HL-60 (cell line): ENCODE results near the gene NPW.

Experiments used
- CTCF ChIP-seq: IDR thresholded peaks from one replicate; pipeline ENCODE4 v1.5.1; 2011; ENCODE audit warnings: low read length, control low read depth, inconsistent platforms; ENCODE audit not compliant: insufficient read depth
- GABPA ChIP-seq: IDR thresholded peaks from 2 replicates; pipeline ENCODE4 v1.6.1; 2012; ENCODE audit warnings: low read depth
- POLR2AphosphoS5 ChIP-seq: IDR thresholded peaks from 2 replicates; pipeline ENCODE4 v1.6.1; 2012; ENCODE audit warnings: low read depth
- SPI1 ChIP-seq: IDR thresholded peaks from 2 replicates; pipeline ENCODE4 v1.6.1; 2012; ENCODE audit warnings: low read depth, mild to moderate bottlenecking, borderline replicate concordance
- TF ChIP-seq, protein P1 (sequence below): IDR thresholded peaks from 2 replicates; pipeline ENCODE4 v1.6.1; 2012; ENCODE audit warnings: low read depth; ENCODE audit not compliant: insufficient replicate concordance

GRCh38 chr16:2001035-2001434 is 18.6 kb upstream of the NPW start:
- TF ChIP-seq CTCF (no peak), POLR2AphosphoS5 (no peak), SPI1 (no peak), GABPA (no peak)
- TF ChIP-seq, protein P1, sequence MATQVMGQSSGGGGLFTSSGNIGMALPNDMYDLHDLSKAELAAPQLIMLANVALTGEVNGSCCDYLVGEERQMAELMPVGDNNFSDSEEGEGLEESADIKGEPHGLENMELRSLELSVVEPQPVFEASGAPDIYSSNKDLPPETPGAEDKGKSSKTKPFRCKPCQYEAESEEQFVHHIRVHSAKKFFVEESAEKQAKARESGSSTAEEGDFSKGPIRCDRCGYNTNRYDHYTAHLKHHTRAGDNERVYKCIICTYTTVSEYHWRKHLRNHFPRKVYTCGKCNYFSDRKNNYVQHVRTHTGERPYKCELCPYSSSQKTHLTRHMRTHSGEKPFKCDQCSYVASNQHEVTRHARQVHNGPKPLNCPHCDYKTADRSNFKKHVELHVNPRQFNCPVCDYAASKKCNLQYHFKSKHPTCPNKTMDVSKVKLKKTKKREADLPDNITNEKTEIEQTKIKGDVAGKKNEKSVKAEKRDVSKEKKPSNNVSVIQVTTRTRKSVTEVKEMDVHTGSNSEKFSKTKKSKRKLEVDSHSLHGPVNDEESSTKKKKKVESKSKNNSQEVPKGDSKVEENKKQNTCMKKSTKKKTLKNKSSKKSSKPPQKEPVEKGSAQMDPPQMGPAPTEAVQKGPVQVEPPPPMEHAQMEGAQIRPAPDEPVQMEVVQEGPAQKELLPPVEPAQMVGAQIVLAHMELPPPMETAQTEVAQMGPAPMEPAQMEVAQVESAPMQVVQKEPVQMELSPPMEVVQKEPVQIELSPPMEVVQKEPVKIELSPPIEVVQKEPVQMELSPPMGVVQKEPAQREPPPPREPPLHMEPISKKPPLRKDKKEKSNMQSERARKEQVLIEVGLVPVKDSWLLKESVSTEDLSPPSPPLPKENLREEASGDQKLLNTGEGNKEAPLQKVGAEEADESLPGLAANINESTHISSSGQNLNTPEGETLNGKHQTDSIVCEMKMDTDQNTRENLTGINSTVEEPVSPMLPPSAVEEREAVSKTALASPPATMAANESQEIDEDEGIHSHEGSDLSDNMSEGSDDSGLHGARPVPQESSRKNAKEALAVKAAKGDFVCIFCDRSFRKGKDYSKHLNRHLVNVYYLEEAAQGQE = no peak
